Measurements from ENCODE around the gene MS4A4E. TPM values are rescaled to one million over a fixed set of nuclear protein-coding genes. Genes with fewer than 3 reads are reported as not detected.
"Not testable (repeated sequence)": the region's sequence is repeated elsewhere in the genome, so short reads cannot be mapped to it uniquely, and the experiment has no call there.

MS4A4E gene
- total RNA-seq, 2 donors from 2014 or later = 0.52 to 3.1 TPM

DNA sequence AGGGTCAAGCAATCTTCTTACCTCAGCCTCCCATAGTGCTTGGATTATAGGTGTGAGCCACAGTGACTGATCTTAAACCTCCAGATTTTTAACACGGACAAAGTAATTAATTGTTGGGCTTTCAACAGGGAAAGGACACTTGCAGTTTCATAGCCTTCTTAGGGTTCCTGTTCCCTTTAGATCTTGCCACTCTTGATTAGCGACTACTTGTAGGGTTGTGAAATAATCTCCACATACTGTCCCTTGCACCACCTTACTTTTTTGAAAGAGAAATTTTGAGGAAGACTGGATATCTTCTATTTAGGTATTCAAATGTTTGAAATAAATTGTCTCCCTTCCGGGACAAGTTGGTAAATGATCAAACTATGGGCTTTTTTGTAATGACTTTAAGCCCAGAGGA, 7.6 kb downstream of the MS4A4E start:
- ATAC-seq = no peak
- no peak for DNase-seq
- intact Hi-C loops (cut with DNase I) = no loop called here

DNA sequence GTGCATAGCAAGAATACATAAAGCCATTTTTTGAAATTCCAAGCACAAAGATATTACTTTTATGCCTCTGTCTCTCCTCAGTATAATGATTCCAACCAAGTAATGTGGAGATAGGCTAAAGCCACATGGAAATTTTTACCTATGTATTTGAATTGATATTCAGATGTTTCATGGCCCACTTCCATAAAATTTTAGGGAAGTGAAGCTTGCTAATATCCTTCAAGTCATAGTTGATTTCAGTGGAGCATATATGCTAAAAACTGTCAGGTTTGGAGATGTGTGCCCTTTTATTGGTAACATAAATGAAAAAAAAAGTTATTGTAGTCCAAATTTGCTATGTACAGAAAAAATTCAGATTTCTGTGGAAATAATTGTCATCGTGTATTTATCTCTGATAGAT, 12.3 kb downstream of the MS4A4E start:
- no peak for DNase-seq
- ATAC-seq = no peak
- intact Hi-C loops (cut with DNase I) = no loop called here

- no peak for DNase-seq
- intact Hi-C loops (cut with DNase I) = no loop called here
- no peak for ATAC-seq
Measured at GRCh38 chr11:60222141-60222540, 20.8 kb downstream of the MS4A4E start.

- ATAC-seq (no peak), DNase-seq (no peak)
- intact Hi-C loops (cut with DNase I) = no loop called here
Measured at GRCh38 chr11:60221692-60222091, 21.2 kb downstream of the MS4A4E start.

DNA sequence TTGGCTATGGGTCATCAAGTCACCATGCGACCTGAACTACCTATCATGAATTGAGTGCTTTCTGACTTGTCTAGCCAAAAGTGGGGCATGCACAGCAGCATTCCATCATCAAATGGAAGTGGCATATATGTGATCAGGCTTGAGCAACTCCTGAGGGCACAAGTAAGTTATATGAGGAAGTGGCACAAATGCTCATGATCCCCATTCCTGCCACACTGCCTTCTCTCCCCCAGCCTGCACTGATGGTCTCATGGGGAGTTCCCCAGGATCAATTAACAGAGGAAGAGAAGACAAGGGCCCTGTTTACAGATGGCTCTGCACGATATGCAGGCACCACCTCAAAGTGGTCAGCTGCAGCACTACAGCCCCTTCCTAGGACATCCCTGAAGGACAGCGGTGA, 21.8 kb downstream of the MS4A4E start:
- ATAC-seq (no peak), DNase-seq (no peak)
- intact Hi-C loops (cut with DNase I) = no loop called here

- intact Hi-C loops (cut with DNase I) = no loop called here
- ATAC-seq (no peak), DNase-seq (no peak)
Measured at GRCh38 chr11:60214386-60214785, 28.6 kb downstream of the MS4A4E start.

DNA sequence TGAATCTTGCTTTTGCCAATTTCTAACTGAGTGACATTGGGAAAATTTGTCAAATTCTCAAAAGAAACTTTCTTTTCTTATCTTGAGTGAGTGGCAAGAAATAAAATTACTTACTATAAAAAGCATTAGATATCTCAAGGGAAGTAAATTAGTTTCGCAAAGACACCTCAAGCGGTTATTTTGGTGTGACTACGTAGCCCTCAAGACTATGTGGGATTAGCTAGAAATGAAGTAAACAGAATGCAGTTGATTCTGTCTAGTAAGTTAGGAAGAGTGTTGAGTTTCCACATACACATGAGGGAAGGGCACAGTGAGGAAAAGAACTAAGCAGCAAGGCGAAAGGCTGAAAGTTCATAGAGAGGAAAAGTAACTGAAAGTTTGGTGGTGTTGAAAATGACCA, 31.7 kb downstream of the MS4A4E start:
- ATAC-seq (no peak), DNase-seq (no peak)
- intact Hi-C loops (cut with DNase I) = no loop called here

- no peak for ATAC-seq
- no peak for DNase-seq
- intact Hi-C loops (cut with DNase I) = no loop called here
Measured at GRCh38 chr11:60209977-60210376, 33.0 kb downstream of the MS4A4E start.

DNA sequence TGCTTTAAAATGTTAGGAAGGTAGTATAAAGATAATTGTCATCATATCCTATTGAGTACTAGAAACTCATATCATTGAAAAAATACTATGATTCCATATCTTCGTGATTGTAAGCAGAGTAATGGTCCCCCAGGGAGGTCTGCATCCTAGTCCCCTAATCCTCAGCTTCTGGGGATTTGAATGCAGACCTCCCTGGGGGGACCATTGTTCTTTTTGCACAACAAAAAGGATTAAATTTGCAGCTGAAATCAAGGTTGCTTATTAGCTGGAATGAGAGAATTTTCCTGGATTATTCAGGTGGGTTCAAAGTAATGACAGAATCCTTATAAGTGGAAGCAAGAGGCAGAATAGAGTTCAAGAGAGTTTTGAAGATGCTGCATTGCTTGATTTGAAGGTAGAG, 34.0 kb downstream of the MS4A4E start:
- intact Hi-C loops (cut with DNase I) = no loop called here
- ATAC-seq (no peak), DNase-seq (no peak)

DNA sequence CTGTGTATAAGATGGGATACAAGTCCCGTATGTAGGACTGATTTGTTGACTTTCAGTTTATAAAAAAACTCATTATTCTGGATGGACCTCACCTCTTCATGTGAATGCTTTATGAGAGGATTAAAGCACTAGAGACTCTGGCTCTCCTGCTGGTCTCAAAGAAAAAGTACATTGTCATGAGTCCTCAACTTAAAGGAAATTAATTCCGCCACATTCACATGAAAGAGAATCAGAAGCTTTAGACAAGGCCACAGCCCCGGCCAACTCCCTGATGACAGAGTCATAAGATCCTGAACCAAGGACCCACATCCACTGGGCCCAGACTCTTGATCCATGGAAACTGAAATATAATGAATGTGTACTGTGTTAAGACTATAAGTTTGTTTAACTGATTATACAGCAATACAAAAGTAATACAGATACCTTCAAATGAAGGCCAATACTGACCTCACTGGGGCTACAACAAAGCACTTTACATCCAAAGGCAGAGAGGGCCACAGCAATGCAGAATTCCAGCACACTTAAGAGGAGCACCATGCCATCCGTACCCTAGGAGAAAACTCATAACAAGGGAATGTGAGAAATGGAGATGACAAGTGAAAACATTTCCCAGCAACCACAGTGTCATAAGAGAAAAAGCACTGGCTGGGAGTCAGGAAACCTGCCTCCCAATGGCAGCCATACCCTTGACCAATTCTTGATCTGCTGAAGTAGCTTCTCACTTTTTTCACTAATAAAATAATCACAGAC, 34.6 kb downstream of the MS4A4E start:
- ATAC-seq (no peak), DNase-seq (no peak)
- intact Hi-C loops (cut with DNase I) = no loop called here

- no peak for ATAC-seq
- intact Hi-C loops (cut with DNase I) = no loop called here
- DNase-seq = no peak
Measured at GRCh38 chr11:60206616-60207015, 36.3 kb downstream of the MS4A4E start.

DNA sequence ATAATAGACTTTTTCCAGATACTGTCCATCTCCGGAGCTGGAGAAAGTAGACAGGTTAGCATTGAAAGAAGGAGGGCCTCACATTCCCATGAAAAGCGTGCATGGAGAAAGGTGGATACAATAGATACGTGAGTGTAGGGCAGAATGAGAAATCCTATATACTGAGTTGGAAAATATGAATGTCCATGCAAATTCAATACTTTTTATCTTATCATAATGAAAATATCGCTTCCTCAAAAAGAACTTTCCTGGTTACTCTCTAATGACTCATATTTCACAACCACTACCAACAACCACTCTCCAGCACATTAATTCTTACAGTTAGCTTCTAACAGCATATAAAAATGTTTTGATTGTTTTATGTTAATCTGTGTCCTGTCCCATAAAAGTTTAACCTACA, 38.0 kb downstream of the MS4A4E start:
- DNase-seq = no peak
- no peak for ATAC-seq
- intact Hi-C loops (cut with DNase I) = no loop called here

DNA sequence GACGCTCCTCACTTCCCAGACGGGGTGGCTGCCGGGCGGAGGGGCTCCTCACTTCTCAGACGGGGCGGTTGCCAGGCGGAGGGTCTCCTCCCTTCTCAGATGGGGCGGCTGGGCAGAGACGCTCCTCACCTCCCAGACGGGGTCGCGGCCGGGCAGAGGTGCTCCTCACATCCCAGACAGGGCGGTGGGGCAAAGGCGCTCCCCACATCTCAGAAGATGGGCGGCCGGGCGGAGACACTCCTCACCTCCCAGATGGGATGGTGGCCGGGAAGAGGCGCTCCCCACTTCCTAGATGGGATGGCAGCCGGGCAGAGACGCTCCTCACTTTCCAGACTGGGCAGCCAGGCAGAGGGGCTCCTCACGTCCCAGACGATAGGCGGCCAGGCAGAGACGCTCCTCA, 41.6 kb downstream of the MS4A4E start:
- ATAC-seq; intact Hi-C loops (cut with DNase I); DNase-seq: not testable (repeated sequence)

- intact Hi-C loops (cut with DNase I) = no loop called here
- ATAC-seq = no peak
- DNase-seq = no peak
Measured at GRCh38 chr11:60197442-60197841, 45.5 kb downstream of the MS4A4E start.

DNA sequence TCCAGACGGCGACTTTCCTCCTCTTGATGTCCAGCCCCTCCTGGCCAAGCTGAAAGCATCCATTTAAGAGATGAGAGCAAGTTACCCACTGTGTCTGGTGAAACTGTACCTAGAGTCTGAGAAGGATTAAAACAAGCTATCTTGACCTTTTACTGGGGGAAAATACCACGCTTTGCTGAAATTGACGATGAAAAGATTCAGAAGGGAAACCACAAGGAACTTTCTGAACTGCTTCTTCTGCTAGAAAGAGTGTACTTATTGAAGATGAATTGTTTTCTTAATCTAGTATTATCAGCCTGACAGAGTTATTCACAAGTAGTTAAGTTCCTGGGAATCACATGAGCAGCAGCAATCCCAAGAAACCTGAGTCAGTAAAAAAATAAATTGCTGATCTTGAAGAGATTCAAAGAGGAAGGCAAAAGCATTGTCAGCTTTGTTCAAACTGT, 47.0 kb downstream of the MS4A4E start:
- intact Hi-C loops (cut with DNase I) = no loop called here
- ATAC-seq (no peak), DNase-seq (no peak)

- ATAC-seq (no peak), DNase-seq (no peak)
- intact Hi-C loops (cut with DNase I) = loop anchor here in 1 of 2 donors (5.0 kb wide), 1 partner anchor 372 kb away; no protein-coding TSS in a partner anchor
Measured at GRCh38 chr11:60194511-60194910, 48.4 kb downstream of the MS4A4E start.

GRCh38 chr11:60193687-60194433, 49.1 kb downstream of the MS4A4E start:
- peak; percentile 57 to 84 for ATAC-seq
- peak; percentile 53 for DNase-seq
- intact Hi-C loops (cut with DNase I) = loop anchor here in 1 of 2 donors (2.0 to 5.0 kb wide), 2 partner anchors 77 to 372 kb away; no protein-coding TSS in a partner anchor

DNA sequence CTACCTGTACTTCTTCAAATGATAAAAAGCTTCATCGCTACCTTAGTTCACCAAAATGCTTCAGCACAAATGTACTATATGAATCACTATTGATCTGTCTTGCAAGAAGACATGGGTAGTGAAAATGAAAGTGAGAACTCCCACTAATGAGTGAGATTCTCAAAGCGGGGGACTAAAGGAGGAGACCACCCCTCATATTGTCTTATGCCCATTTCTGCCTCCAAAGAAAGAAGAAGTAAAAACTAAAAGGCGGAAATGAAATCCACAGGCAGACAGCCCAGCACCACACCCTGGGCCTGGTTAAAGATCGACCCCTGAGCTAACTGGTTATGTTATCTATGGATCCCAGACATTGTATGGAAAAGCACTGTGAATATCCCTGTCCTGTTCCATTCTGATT, 50.4 kb downstream of the MS4A4E start:
- not testable (repeated sequence) for ATAC-seq, DNase-seq
- intact Hi-C loops (cut with DNase I) = loop anchor here in 1 of 2 donors (2.0 to 5.0 kb wide), 2 partner anchors 76 to 370 kb away; no protein-coding TSS in a partner anchor

DNA sequence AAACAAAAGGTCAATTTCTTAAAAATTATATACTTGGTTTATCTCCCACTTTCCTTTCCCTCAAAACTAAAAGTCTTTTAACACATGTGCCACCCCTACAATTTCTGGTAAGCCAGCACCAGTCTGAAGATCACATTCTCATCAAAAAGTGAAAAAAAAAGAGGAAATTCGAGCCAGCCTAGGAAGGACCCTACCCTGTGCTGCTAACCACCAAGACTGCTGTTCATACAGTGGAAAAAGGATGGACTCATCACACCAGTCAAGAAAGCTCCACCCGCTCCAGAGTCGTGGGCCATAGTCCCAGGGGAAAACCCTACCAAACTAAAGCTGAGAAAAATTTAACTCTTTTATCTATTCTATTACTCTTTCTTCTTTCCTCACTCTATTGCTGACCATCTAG, 54.5 kb downstream of the MS4A4E start:
- intact Hi-C loops (cut with DNase I); DNase-seq; ATAC-seq: not testable (repeated sequence)

DNA sequence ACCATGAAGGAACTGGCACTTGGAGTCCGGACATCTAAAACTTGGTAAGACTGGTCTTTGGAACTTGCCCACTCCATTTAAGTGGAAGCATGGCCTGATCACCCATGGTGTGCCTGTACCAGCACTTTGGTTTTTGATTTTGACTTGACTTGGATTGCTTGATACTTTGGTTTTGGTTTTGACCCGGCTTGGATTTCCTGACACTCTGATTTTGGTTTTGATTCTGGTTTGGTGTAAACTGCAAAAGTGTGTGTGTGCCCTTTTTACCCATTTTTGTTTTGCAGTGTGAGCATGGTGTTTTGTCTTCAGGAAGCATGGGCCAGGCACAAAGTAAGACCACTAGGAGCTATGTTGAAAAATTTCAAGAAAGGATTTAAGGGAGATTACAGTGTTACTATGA, 56.8 kb downstream of the MS4A4E start:
- ATAC-seq; intact Hi-C loops (cut with DNase I); DNase-seq: not testable (repeated sequence)

DNA sequence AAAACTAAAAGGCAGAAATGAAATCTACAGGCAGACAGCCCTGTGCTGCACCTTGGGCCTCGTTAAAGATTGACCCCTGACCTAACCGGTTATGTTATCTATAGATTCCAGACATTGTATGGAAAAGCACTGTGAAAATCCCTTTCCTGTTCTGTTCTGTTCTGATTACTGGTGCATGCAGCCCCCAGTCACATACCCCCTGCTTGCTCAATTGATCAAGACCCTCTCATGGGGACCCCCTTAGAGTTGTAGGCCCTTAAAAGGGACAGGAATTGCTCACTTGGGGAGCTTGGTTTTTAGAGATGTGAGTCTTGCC, 57.5 kb downstream of the MS4A4E start:
- ATAC-seq; intact Hi-C loops (cut with DNase I); DNase-seq: not testable (repeated sequence)

Measured in left cardiac atrium (tissue), 4 donors.